NK-92 (cell line): ENCODE results near the gene ACD.

Source experiments
- DNase-seq: peaks from one replicate; lab custom pipeline; 2025; ENCODE audit not compliant: unreplicated experiment; lab: John Stamatoyannopoulos, UW

Gene ACD

GRCh38 chr16:67648088-67648763, 11.8 kb downstream of the ACD start:
- no peak for DNase-seq

GRCh38 chr16:67647681-67648080, 12.4 kb downstream of the ACD start:
- DNase-seq, result no peak

GRCh38 chr16:67647111-67647651, 12.9 kb downstream of the ACD start:
- DNase-seq, result no peak

- no peak for DNase-seq
These were observed 14.5 kb downstream of the ACD start for GRCh38 chr16:67645397-67646121.

DNA sequence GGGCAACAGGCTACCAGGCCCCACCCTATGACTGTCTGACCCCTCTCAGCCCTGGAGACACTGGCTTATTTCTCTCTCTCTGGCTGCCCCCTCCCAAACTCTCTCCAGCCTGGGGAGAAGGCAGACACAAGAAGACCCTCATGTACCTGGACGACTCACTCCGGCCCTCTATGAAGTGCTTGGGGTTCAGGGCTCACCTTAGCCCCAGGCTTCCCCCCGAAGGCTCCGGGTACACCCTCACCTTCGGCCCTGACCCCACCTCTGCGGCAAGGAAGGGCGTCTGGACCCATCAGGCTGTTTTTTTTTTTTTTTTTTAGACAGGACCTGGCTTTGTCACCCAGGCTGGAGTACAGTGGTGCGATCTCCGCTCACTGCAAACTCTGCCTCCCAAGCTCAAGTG, 16.0 kb downstream of the ACD start:
- no peak for DNase-seq

- no peak for DNase-seq
These were observed 18.0 kb downstream of the ACD start for GRCh38 chr16:67641779-67642708.

GRCh38 chr16:67637625-67638024, 22.4 kb downstream of the ACD start:
- DNase-seq, result no peak

DNA sequence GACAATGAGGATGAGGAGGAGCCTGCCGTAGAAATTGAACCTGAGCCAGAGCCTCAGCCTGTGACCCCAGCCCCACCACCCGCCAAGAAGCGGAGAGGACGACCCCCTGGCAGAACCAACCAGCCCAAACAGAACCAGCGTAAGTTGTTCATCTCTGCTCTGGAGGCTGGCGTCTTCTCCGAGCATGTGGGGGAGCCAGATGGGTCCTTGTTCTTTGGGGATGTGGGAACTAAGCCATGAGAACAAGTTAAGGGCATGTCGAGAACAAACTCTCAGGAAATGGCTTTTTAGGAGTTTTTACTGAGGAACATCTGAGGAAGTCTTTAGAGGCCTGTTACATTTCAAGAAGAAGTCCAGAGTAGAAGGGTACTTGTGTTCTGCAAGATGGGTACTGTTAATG, 23.3 kb downstream of the ACD start:
- no peak for DNase-seq

- DNase-seq, result no peak
These were observed 27.5 kb downstream of the ACD start for GRCh38 chr16:67632415-67633172.

DNA sequence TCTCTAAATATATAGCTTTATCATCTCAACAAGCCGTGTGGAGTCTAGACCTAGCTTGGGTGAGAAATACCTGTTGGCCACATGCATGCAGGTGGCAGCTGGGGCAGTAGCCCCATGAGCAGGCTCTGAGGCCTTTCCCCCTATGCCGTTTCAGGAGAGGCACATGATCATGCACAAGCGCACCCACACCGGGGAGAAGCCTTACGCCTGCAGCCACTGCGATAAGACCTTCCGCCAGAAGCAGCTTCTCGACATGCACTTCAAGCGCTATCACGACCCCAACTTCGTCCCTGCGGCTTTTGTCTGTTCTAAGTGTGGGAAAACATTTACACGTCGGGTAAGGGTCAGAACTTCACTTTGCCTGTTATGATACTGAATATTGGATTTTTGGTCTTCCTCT, 31.8 kb downstream of the ACD start:
- no peak for DNase-seq

DNA sequence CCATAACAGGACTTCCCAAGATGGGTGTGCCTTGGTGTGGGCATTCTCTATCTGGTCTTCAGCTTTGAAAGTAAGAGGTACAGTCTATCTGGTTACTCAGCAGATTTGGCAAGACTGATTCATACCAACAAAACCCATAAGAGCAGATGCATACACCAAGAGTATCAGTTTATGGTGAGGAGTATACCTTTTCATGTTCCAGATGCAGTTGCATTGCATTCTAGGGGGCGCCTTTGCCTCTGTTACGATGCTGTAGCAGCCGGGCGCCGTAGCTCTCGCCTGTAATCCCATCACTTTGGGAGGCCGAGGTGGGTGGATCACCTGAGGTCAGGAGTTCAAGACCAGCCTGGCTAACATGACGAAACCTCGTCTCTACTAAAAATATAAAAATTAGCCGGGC, 46.3 kb downstream of the ACD start:
- no peak for DNase-seq

DNA sequence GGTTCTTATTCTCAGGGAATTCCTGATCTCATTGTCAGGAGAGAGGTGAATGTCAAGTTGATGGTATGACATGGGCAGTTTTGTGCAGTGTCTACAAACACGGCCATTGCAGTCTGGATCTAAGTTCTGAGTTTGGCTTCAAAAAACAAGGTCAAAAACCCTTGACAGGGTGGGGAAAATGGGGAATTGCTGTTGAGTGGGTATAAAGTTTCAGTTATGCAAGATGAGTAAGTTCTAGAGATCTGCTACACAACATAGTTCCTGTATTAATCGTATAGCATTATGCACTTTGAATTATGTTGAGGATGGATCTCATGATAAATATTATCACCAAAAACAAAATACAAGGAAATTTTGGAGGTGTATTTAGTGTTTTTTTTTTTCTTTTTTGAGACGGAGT, 51.7 kb downstream of the ACD start:
- no peak for DNase-seq
